Right lobe of liver (tissue), 6 donors: Measurements from ENCODE around the gene MED12L. TPM values are rescaled to one million over a fixed set of nuclear protein-coding genes. Genes with fewer than 3 reads are reported as not detected.

ENCODE experiments used
- ATAC-seq, 4 donors: fragments of 200-7000 bp; cut with Tn5 transposase; one replicate each; pipeline ENCODE4 v1.9.1; 2020; ENCODE audit warnings: mild to moderate bottlenecking in 4 of 4, moderate library complexity in 4 of 4
- DNase-seq, 3 donors: peaks; one replicate each; pipeline ENCODE4 v3.0.0-alpha.2; 2020
- H3K27ac ChIP-seq, 3 donors: fragments of 200-600 bp; one replicate each; pipeline ENCODE4 v1.8.0; 2022
- H3K27me3 ChIP-seq, 2 donors: fragments of 200-600 bp; one replicate each; pipeline ENCODE4 v1.8.0; 2022
- H3K36me3 ChIP-seq, 4 donors: fragments of 200-600 bp; sonication (generic) in 1 of 4; one replicate each; pipeline versions ENCODE4 v1.5.1 to v1.8.0; 2017 to 2022; ENCODE audit warnings: control low read depth in 1 of 4
- H3K4me1 ChIP-seq, 4 donors: fragments of 200-600 bp; sonication (generic) in 1 of 4; one replicate each; pipeline versions ENCODE4 v1.5.1 to v1.8.0; 2017 to 2022; ENCODE audit warnings: control low read depth in 1 of 4
- H3K4me3 ChIP-seq, 3 donors: fragments of 200-600 bp; one replicate each; pipeline ENCODE4 v1.8.0; 2022
- H3K9me3 ChIP-seq, 4 donors: fragments of 200-600 bp; sonication (generic) in 1 of 4; one replicate each; pipeline versions ENCODE4 v1.5.1 to v1.8.0; 2017 to 2022; ENCODE audit warnings: control low read depth in 1 of 4
- POLR2A ChIP-seq: fragments of 450-650 bp; IDR thresholded peaks from one replicate; pipeline ENCODE4 v1.6.1; 2017; ENCODE audit warnings: antibody characterized with exemption, mild to moderate bottlenecking
- WGBS: methylation state at CpG from one replicate; pipeline ENCODE4 v1.1.6; 2018; ENCODE audit warnings: low coverage, low lambda C conversion rate; ENCODE audit not compliant: insufficient coverage; ENCODE audit errors: missing lambda C conversion rate; 5-methylcytosine and 5-hydroxymethylcytosine counted together
- intact Hi-C, 2 donors: fragments of 100-400 bp; cut with DNase I; formaldehyde crosslinking; loops; one replicate each; pipeline versions ENCODE4 v1.11.2 to v1.14.1; 2022
- total RNA-seq, 6 experiments: library from RNA; depleted of rRNA in 2 of 6; stranded (reverse); fragments of >200 nt in 2 of 6; fragmentation: NEBNext Ultra II Directional in 3 of 6; extraction: Animal tissue kit (Norgen Biotek cat#: 25700) in 3 of 6; gene quantifications; one replicate each; pipeline versions ENCODE4 v1.1.0 to v1.2.4, GENCODE V29; 2016 to 2023
- TF ChIP-seq, protein P1 (sequence below), 4 donors: fragments of 200-600 bp in 3 of 4; fragments of 450-650 bp in 1 of 4; IDR thresholded peaks; one replicate each; pipeline versions ENCODE4 v1.5.1 to v1.8.0; 2016 to 2022; ENCODE audit warnings: antibody characterized with exemption in 4 of 4, mild to moderate bottlenecking in 2 of 4
- donor health status: DM: no; HTN: yes; CAD: no.
- donor health status: DM: no; HTN: no; CAD: no.
- donor health status: DM: no; HTN: no; CAD: no.
- donor health status: DM: no; HTN: yes; CAD: no.
- donor health status: DM: no; HTN: yes; CAD: no.

Gene MED12L
- total RNA-seq, 6 experiments from 2014 or later = 0.04 to 0.64 (median 0.40) TPM

DNA sequence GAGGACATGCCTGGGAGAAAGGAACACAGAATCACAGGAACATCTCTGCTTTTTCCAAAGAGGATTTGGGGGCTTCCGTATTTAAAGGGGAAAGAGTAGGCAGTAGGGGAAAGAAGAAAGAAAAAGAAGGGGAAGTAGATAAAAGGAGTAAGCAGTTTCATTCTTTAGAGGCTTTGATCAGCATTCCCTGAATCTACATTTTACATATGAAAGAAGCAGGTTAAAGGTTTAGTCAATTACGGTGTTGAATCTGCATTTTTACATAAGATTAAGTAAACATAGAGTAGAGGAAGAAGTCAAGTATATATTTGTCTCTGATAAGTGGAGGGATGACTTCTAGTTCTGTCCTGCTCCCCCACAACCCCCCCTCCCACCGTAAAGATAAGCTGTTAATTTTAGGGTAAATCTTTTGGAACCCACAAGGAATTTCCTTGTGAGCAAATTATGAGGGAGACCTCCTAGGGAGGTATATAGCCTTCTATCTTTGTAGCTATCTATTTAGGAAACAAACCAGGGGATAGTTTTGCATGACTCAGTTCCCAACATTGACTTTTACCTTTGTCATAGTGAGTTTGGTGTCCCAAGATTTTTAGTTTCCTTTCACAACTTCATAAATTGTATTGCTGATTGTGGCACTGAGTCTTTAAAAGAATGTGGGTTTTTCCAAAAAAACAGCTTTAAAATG, 307.8 kb downstream of the MED12L start:
- WGBS = 39% methylated on average over 3 of the region's 3 CpGs

DNA sequence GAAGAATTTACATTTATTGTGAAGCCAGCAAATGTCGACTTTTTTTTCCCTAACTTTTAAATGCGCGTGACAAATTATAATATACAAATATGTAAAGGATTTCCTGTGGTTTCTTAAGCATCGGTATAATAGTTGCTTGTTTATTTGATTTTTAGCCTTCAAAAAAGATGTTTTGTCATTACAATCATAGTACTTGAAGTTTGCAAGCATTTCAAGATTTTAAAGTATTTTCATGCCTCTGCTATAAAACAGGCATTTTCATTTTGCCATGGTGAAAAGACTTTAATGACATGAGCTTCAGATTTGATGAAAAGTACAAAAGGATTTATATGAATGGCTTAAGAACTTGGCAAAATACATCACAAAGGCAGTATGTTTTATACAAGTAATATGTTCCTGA, 308.5 kb downstream of the MED12L start:
- no peak overlapping the region for H3K4me3 ChIP-seq
- WGBS = 55% methylated on average over 4 of the region's 4 CpGs
- intact Hi-C loops = no loop called here
- no peak for DNase-seq
- ATAC-seq = no peak
- no peaks in the 10 kb centered on the region for H3K4me1 ChIP-seq
- H3K27ac ChIP-seq = no peak overlapping the region
- H3K36me3 ChIP-seq = no peaks in the 10 kb centered on the region
- no peaks in the 10 kb centered on the region for H3K27me3 ChIP-seq
- TF ChIP-seq POLR2A = no peak
- TF ChIP-seq, protein P1, sequence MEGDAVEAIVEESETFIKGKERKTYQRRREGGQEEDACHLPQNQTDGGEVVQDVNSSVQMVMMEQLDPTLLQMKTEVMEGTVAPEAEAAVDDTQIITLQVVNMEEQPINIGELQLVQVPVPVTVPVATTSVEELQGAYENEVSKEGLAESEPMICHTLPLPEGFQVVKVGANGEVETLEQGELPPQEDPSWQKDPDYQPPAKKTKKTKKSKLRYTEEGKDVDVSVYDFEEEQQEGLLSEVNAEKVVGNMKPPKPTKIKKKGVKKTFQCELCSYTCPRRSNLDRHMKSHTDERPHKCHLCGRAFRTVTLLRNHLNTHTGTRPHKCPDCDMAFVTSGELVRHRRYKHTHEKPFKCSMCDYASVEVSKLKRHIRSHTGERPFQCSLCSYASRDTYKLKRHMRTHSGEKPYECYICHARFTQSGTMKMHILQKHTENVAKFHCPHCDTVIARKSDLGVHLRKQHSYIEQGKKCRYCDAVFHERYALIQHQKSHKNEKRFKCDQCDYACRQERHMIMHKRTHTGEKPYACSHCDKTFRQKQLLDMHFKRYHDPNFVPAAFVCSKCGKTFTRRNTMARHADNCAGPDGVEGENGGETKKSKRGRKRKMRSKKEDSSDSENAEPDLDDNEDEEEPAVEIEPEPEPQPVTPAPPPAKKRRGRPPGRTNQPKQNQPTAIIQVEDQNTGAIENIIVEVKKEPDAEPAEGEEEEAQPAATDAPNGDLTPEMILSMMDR (IDR thresholded peaks at IDR 0.05) = no peak
- no peaks in the 10 kb centered on the region for H3K9me3 ChIP-seq

More for the DNA sequence above, 307.8 kb downstream of the MED12L start:
- TF ChIP-seq POLR2A = no peak
- TF ChIP-seq, protein P1 (IDR thresholded peaks at IDR 0.05) = no peak
- intact Hi-C loops = no loop called here
- H3K4me1 ChIP-seq = no peaks in the 10 kb centered on the region
- H3K27ac ChIP-seq = no peak overlapping the region
- no peaks in the 10 kb centered on the region for H3K27me3 ChIP-seq
- ATAC-seq (no peak), DNase-seq (no peak)
- no peak overlapping the region for H3K4me3 ChIP-seq
- H3K9me3 ChIP-seq = no peaks in the 10 kb centered on the region
- no peaks in the 10 kb centered on the region for H3K36me3 ChIP-seq

DNA sequence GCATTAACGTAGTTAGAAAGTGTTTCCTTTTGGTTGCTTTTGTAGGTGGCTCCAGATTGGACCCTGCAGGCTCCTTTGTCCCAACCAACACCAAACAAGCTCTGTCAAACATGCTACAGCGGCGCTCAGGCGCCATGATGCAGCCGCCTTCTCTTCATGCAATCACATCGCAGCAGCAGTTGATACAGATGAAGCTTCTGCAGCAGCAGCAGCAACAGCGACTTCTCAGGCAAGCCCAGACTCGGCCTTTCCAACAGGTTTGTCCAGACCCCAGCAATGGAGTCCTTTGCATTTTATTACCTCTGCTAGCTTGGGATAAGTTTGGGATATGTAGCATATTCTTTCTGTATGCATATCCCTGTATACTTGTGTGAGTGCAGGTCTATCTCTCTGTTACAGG, 309.1 kb downstream of the MED12L start:
- Histone ChIP-seq H3K27me3 (no peaks in the 10 kb centered on the region), H3K27ac (no peak overlapping the region), H3K4me3 (no peak overlapping the region), H3K36me3 (no peaks in the 10 kb centered on the region), H3K9me3 (no peaks in the 10 kb centered on the region), H3K4me1 (no peaks in the 10 kb centered on the region)
- intact Hi-C loops = no loop called here
- ATAC-seq (no peak), DNase-seq (no peak)
- TF ChIP-seq, protein P1 (IDR thresholded peaks at IDR 0.05) = no peak
- no peak for TF ChIP-seq POLR2A
- WGBS = 73% methylated on average over 2 of the region's 8 CpGs

DNA sequence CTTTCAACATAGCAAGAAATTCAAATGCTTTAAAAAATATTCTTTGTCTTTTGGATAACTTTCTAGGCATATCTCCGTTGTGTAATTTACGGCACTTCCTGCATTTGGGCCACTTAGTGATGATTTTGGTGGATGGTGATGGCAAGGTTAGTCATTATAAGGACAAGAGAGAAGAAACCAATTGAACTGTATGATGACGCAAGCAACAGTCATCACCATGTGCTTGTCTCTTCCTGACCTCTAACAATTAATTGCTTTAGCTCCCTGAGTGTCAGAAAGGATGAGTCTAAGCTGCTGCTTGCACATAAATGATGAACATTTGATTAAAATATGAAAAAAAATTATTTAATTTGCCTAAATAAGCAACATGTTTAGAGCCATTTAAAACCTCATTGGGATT, 310.3 kb downstream of the MED12L start:
- H3K9me3 ChIP-seq = no peaks in the 10 kb centered on the region
- H3K27ac ChIP-seq = no peak overlapping the region
- H3K27me3 ChIP-seq = no peaks in the 10 kb centered on the region
- H3K36me3 ChIP-seq = no peaks in the 10 kb centered on the region
- ATAC-seq = no peak
- intact Hi-C loops = no loop called here
- WGBS = 82% methylated on average over 3 of the region's 3 CpGs
- DNase-seq = no peak
- no peaks in the 10 kb centered on the region for H3K4me1 ChIP-seq
- no peak for TF ChIP-seq POLR2A
- TF ChIP-seq, protein P1 (IDR thresholded peaks at IDR 0.05) = no peak
- H3K4me3 ChIP-seq = no peak overlapping the region
